Glomerular endothelial cell (primary cell): ENCODE data around the gene TADA3. TPM values are rescaled to one million over a fixed set of nuclear protein-coding genes. Genes with fewer than 3 reads are reported as not detected.

ENCODE experiments used
- DNase-seq: peaks from one replicate; pipeline ENCODE4 v3.0.0-alpha.2; 2011; ENCODE audit warnings: low read depth, low spot score; ENCODE audit errors: extremely low read depth
- total RNA-seq: library from RNA; depleted of rRNA; stranded (reverse); fragments of >200 nt; gene quantifications from 2 replicates; pipeline ENCODE4 v1.2.3, GENCODE V29; 2015

Gene TADA3
- total RNA-seq, 1 donor from 2014 or later: 58.9 TPM

- DNase-seq: no peak
These were observed 17.6 kb upstream of the TADA3 start, which contains the start of gene TTLL3 for GRCh38 chr3:9809615-9810432. TTLL3 (plus strand) TSS chr3:9810262; CDS start chr3:9810662, 400 bp downstream.

- no peak for DNase-seq
These were observed 17.0 kb upstream of the TADA3 start for GRCh38 chr3:9809239-9809614.

GRCh38 chr3:9808345-9809037 is 16.2 kb upstream of the TADA3 start:
- DNase-seq: no peak

GRCh38 chr3:9807981-9808344 is 15.7 kb upstream of the TADA3 start:
- no peak for DNase-seq

GRCh38 chr3:9806688-9807589 is 14.7 kb upstream of the TADA3 start:
- no peak for DNase-seq

GRCh38 chr3:9806137-9806536 is 13.9 kb upstream of the TADA3 start:
- DNase-seq: no peak

- no peak for DNase-seq
These were observed 12.7 kb upstream of the TADA3 start for GRCh38 chr3:9804996-9805395.

GRCh38 chr3:9803494-9803893 is 11.2 kb upstream of the TADA3 start:
- no peak for DNase-seq

GRCh38 chr3:9800529-9800928 is 8.3 kb upstream of the TADA3 start:
- no peak for DNase-seq

- DNase-seq: no peak
These were observed 5.1 kb upstream of the TADA3 start for GRCh38 chr3:9797196-9797945.

- DNase-seq: no peak
These were observed 2.9 kb upstream of the TADA3 start for GRCh38 chr3:9795207-9795606.

- no peak for DNase-seq
These were observed 2.1 kb upstream of the TADA3 start for GRCh38 chr3:9794400-9794799.

GRCh38 chr3:9793161-9793781 is 998 bp upstream of the TADA3 start:
- DNase-seq: no peak

- DNase-seq: no peak
These were observed 376 bp downstream of the TADA3 start for GRCh38 chr3:9791790-9792404.

GRCh38 chr3:9791127-9791526 is 1.1 kb downstream of the TADA3 start:
- DNase-seq: no peak

GRCh38 chr3:9787714-9788113 is 4.6 kb downstream of the TADA3 start:
- DNase-seq: no peak

GRCh38 chr3:9786825-9787669 is 5.2 kb downstream of the TADA3 start:
- no peak for DNase-seq

GRCh38 chr3:9786209-9786739 is 6.0 kb downstream of the TADA3 start:
- DNase-seq: no peak
